ENCODE results near the gene DCUN1D5.
A peak's percentile ranks its signal among the peaks of the same experiment; 100 is the strongest.

DCUN1D5 gene

GRCh38 chr11:103091801-103092524 is at the start of gene DCUN1D5:
DCUN1D5 (minus strand) TSS chr11:103092160; CDS start chr11:103091872, 288 bp downstream.
- Mint-ChIP-seq H3K4me3 (peak within 1 kb of the TSS; percentile 89), H3K9me3 (no peaks in the 10 kb centered on the region), H3K36me3 (ENCODE audit: low read depth) (peaks cover 46% of the 10 kb centered on the region), H3K4me1 (ENCODE audit: low read depth) (peaks cover 30% of the 10 kb centered on the region), H3K27ac (peak within 1 kb of the TSS; percentile 94), H3K27me3 (peaks cover 24% of the 10 kb centered on the region)
- DNase-seq: peak; percentile 96

GRCh38 chr11:103125462-103125861 is 33.5 kb upstream of the DCUN1D5 start:
- no peaks in the 10 kb centered on the region for H3K27me3 Mint-ChIP-seq
- H3K4me1 Mint-ChIP-seq (ENCODE audit: low read depth): no peaks in the 10 kb centered on the region
- no peak overlapping the region for H3K4me3 Mint-ChIP-seq
- H3K36me3 Mint-ChIP-seq (ENCODE audit: low read depth): peaks cover 3% of the 10 kb centered on the region
- DNase-seq: no peak
- no peak overlapping the region for H3K27ac Mint-ChIP-seq
- H3K9me3 Mint-ChIP-seq: no peaks in the 10 kb centered on the region

GRCh38 chr11:103114836-103115235 is 22.9 kb upstream of the DCUN1D5 start:
- H3K9me3 Mint-ChIP-seq: no peaks in the 10 kb centered on the region
- no peak overlapping the region for H3K4me3 Mint-ChIP-seq
- no peaks in the 10 kb centered on the region for H3K27me3 Mint-ChIP-seq
- no peak overlapping the region for H3K27ac Mint-ChIP-seq
- H3K4me1 Mint-ChIP-seq (ENCODE audit: low read depth): peaks cover 4% of the 10 kb centered on the region
- H3K36me3 Mint-ChIP-seq (ENCODE audit: low read depth): peaks cover 3% of the 10 kb centered on the region
- no peak for DNase-seq

DNA sequence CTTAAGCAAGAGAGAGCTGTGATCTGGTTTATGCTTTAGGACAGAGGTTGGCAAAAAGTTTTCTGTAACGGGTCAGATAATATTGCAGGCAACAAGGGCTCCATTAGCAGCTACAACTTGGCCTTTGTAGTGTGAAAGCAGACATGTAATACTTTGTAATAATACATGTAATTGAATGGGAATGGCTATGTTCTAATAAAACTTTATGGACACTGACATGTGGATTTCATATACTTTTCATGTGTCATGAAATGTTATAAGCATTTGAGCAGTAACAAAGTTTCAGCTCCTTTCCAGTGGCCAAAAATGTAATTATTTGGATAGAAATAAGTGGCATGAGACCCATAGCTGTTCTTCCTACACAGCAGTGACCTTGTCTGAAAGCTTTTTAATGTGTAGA is 20.4 kb upstream of the DCUN1D5 start:
- Mint-ChIP-seq H3K4me1 (ENCODE audit: low read depth) (peaks cover 14% of the 10 kb centered on the region), H3K27me3 (peaks cover 2% of the 10 kb centered on the region), H3K36me3 (ENCODE audit: low read depth) (peaks cover 5% of the 10 kb centered on the region), H3K9me3 (no peaks in the 10 kb centered on the region), H3K27ac (no peak overlapping the region), H3K4me3 (no peak overlapping the region)
- DNase-seq: no peak

GRCh38 chr11:103111400-103111799 is 19.4 kb upstream of the DCUN1D5 start:
- Mint-ChIP-seq H3K36me3 (ENCODE audit: low read depth) (peaks cover 5% of the 10 kb centered on the region), H3K4me1 (ENCODE audit: low read depth) (peaks cover 14% of the 10 kb centered on the region), H3K4me3 (no peak overlapping the region), H3K9me3 (no peaks in the 10 kb centered on the region), H3K27me3 (peaks cover 2% of the 10 kb centered on the region), H3K27ac (no peak overlapping the region)
- DNase-seq: no peak

DNA sequence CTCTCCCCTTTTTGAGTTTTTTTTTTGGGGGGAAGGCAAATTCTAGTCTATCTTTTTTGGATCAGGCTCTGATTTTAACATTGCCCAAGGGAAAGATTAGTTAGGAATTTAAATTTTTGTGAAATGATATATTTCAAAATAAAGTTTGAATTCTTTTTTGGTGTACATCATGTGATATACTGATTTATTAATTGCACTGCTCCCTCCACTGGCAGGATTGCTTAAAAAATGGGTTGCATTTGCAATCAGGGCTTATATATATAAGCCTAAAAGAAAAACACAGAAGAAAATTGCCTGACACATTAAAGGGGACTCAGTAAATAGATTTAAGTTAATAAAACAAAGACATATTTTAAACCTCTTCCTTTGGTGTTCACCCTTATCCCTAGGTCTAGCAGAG is 18.4 kb upstream of the DCUN1D5 start:
- no peak for DNase-seq
- Mint-ChIP-seq H3K4me3 (peak overlapping the region; percentile 88), H3K27me3 (peaks cover 2% of the 10 kb centered on the region), H3K9me3 (no peaks in the 10 kb centered on the region), H3K4me1 (ENCODE audit: low read depth) (peaks cover 14% of the 10 kb centered on the region), H3K36me3 (ENCODE audit: low read depth) (peaks cover 5% of the 10 kb centered on the region), H3K27ac (no peak overlapping the region)

DNA sequence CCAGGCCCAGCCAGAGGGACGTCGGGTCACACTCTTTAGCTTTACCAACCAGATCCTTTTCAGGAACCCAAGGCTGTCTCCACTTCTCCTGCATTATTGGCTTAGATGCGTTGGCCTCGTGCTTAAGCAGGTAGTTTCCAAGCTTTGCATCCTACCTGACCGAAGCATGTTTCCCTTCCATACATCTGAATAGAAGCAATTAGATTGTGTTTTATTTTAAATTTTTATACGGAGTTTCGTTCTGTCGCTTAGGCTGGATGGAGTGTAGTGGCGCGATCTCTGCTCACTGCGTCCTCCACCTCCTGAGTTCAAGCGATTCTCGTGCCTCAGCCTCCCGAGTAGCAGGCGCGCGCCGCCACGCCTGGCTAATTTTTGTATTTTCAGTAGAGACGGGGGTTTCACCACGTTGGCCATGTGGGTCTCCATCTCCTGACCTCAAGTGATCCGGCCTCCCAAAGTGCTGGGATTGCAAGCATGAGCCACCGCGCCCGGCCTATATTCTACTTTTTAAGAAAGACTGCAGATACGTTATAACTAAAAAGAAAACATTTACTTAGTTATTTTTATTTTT is 17.9 kb upstream of the DCUN1D5 start:
- Mint-ChIP-seq H3K27me3 (peaks cover 2% of the 10 kb centered on the region), H3K27ac (peak overlapping the region; percentile 91), H3K4me3 (peak overlapping the region; percentile 88), H3K4me1 (ENCODE audit: low read depth) (peaks cover 14% of the 10 kb centered on the region), H3K9me3 (no peaks in the 10 kb centered on the region), H3K36me3 (ENCODE audit: low read depth) (peaks cover 5% of the 10 kb centered on the region)
- no peak for DNase-seq

GRCh38 chr11:103108933-103109817 is 17.2 kb upstream of the DCUN1D5 start, which contains the start of gene DYNC2H1:
DYNC2H1 (plus strand) TSS chr11:103109426; CDS start chr11:103109575, 149 bp downstream.
- peaks cover 5% of the 10 kb centered on the region for H3K36me3 Mint-ChIP-seq (ENCODE audit: low read depth)
- H3K4me1 Mint-ChIP-seq (ENCODE audit: low read depth): peaks cover 14% of the 10 kb centered on the region
- H3K9me3 Mint-ChIP-seq: no peaks in the 10 kb centered on the region
- H3K27ac Mint-ChIP-seq: peak within 1 kb of the TSS; percentile 91
- peak; percentile 90 for DNase-seq
- peaks cover 9% of the 10 kb centered on the region for H3K27me3 Mint-ChIP-seq
- H3K4me3 Mint-ChIP-seq: peak within 1 kb of the TSS; percentile 88

GRCh38 chr11:103097279-103097678 is 5.3 kb upstream of the DCUN1D5 start:
- H3K9me3 Mint-ChIP-seq: no peaks in the 10 kb centered on the region
- H3K27me3 Mint-ChIP-seq: peaks cover 64% of the 10 kb centered on the region
- DNase-seq: no peak
- H3K4me1 Mint-ChIP-seq (ENCODE audit: low read depth): peaks cover 12% of the 10 kb centered on the region
- H3K36me3 Mint-ChIP-seq (ENCODE audit: low read depth): peaks cover 1% of the 10 kb centered on the region
- no peak overlapping the region for H3K4me3 Mint-ChIP-seq
- no peak overlapping the region for H3K27ac Mint-ChIP-seq

DNA sequence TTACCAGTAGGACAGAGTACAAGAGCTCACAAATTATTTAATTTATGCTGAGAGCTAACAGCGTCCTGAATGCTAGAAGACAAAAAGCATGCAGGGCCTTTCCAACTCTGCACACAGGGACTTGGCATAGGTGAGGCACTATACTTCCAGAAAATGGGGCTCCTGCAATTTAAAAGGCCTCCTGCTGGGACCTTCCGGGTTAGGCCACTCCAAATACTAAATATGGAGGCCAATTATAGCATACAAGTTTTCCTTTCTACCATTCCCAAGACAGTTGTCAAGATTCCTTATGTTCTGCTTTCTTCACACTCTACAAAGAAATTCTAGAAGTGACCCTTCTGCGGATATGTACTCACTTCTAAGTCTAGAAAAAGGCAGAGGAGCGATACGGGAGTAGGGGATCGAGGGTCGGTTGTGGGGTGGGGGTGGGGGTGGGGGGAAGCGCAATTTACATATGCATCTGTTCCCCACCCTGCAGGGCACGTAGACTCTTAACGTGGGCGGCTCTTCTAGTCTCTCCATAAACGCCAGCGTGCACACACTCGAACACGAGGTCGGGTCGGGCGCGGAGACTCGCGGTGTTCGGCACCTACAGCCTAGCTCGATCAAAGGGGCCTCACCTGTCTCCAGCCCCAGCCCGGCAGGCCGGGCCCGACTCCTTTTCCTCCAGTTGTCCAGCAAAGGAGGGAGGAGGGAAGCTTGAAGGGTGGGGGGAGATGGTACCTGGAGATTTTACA is 728 bp downstream of the DCUN1D5 start:
- Mint-ChIP-seq H3K9me3 (no peaks in the 10 kb centered on the region), H3K27me3 (peaks cover 20% of the 10 kb centered on the region), H3K4me3 (peak overlapping the region; percentile 89), H3K36me3 (ENCODE audit: low read depth) (peaks cover 51% of the 10 kb centered on the region), H3K27ac (peak overlapping the region; percentile 94), H3K4me1 (ENCODE audit: low read depth) (peaks cover 34% of the 10 kb centered on the region)
- peak; percentile 73 for DNase-seq

DNA sequence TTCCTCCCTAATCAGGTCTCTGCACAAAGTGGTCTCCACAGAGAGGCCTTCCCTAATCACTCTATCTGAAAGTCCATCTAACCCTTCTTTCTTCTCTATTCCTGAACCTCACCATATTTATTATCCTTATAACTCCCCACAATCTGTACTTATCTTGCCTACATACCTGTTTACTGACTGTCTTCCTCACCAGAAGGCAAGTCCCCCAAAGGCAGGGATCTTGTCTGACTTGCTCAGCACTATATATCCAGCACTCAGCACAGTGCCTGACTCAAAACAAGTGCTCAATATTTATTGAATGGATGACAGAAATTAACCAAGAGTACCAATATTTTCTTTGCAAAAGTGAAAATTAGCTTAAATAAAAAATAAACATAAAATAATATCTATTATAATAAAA is 5.5 kb downstream of the DCUN1D5 start:
- no peak overlapping the region for H3K4me3 Mint-ChIP-seq
- H3K9me3 Mint-ChIP-seq: no peaks in the 10 kb centered on the region
- no peak for DNase-seq
- H3K36me3 Mint-ChIP-seq (ENCODE audit: low read depth): peaks cover 87% of the 10 kb centered on the region
- H3K4me1 Mint-ChIP-seq (ENCODE audit: low read depth): peaks cover 31% of the 10 kb centered on the region
- no peak overlapping the region for H3K27ac Mint-ChIP-seq
- H3K27me3 Mint-ChIP-seq: no peaks in the 10 kb centered on the region

DNA sequence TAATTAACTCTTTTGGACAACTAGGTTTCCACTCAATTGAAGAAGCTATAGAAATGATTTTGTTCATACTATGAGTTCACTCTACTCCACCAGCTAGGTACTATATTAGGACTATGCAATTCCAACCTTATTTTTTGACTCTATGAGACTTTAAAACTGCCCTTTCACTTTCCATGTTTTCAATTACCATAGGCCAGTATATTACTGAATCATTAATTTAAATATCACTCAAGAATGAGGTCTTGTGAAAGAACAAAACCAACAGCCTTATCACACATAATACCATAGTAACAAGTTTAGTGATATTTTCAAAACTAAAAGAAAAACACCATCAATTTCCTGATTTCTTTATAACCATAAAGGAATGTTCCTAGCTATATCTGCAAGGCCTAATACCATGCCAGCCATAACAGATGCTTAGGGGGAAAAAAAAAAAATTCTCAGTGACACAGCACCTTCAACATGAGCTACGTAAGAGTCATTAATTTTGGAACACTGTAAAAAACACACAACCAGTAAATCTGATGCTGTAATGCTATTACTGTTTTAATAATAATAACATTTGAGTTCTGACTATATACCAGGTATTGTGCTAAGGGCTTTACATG is 6.1 kb downstream of the DCUN1D5 start:
- Mint-ChIP-seq H3K36me3 (ENCODE audit: low read depth) (peaks cover 87% of the 10 kb centered on the region), H3K4me1 (ENCODE audit: low read depth) (peaks cover 31% of the 10 kb centered on the region), H3K9me3 (no peaks in the 10 kb centered on the region), H3K27ac (peak overlapping the region; percentile 44), H3K4me3 (no peak overlapping the region), H3K27me3 (no peaks in the 10 kb centered on the region)
- no peak for DNase-seq

- Mint-ChIP-seq H3K9me3 (no peaks in the 10 kb centered on the region), H3K27ac (no peak overlapping the region), H3K4me3 (no peak overlapping the region), H3K36me3 (ENCODE audit: low read depth) (peaks cover 95% of the 10 kb centered on the region), H3K27me3 (no peaks in the 10 kb centered on the region), H3K4me1 (ENCODE audit: low read depth) (peaks cover 7% of the 10 kb centered on the region)
- no peak for DNase-seq
Observed at GRCh38 chr11:103079833-103080232, 12.1 kb downstream of the DCUN1D5 start.

DNA sequence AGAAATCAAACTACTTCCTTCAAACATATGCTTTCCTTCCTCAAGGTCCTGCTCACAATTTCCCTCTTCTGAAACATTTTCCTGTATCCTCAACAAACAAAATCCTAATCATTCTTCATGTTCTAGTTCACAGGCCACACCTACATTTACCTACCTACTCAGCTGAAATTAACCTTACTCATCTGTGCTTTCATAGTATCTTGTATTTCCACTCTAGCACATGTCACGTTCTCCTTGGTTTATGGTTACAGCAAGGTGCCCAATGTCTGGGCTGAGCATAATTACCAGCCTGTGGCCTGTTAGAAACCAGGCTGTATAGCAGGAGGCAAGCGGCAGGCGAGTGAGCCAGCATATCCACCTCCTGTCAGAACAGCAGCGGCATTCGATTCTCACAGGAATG is 13.2 kb downstream of the DCUN1D5 start:
- no peak for DNase-seq
- no peak overlapping the region for H3K4me3 Mint-ChIP-seq
- H3K9me3 Mint-ChIP-seq: no peaks in the 10 kb centered on the region
- peaks cover 8% of the 10 kb centered on the region for H3K4me1 Mint-ChIP-seq (ENCODE audit: low read depth)
- H3K36me3 Mint-ChIP-seq (ENCODE audit: low read depth): peaks cover 95% of the 10 kb centered on the region
- H3K27ac Mint-ChIP-seq: no peak overlapping the region
- no peaks in the 10 kb centered on the region for H3K27me3 Mint-ChIP-seq

Measured in activated T-cell treated with anti-CD3 and anti-CD28 coated beads, Interleukin-2, amount 50 U/mL, for 24 hours (primary cell).